GM19463 (cell line): ENCODE data around the gene NDUFS6.
"Not testable (repeated sequence)": the region's sequence is repeated elsewhere in the genome, so short reads cannot be mapped to it uniquely, and the experiment has no call there.

Experiments
- ATAC-seq: cut with Tn5 transposase; IDR thresholded peaks from one replicate; pipeline ENCODE4 v1.9.1; 2021; ENCODE audit warnings: mild to moderate bottlenecking, moderate library complexity; ENCODE audit not compliant: unreplicated experiment

Gene NDUFS6

GRCh38 chr5:1796371-1797102, 4.7 kb upstream of the NDUFS6 start:
- no peak for ATAC-seq

GRCh38 chr5:1797103-1797800, 4.0 kb upstream of the NDUFS6 start:
- no peak for ATAC-seq

- ATAC-seq = no peak
Measured at GRCh38 chr5:1797855-1798254, 3.4 kb upstream of the NDUFS6 start.

GRCh38 chr5:1798589-1798988, 2.6 kb upstream of the NDUFS6 start:
- ATAC-seq = not testable (repeated sequence)

GRCh38 chr5:1799110-1799601, 2.1 kb upstream of the NDUFS6 start:
- peak; percentile 23 for ATAC-seq

- ATAC-seq = peak; percentile 49
Measured at GRCh38 chr5:1799602-1800471, 1.4 kb upstream of the NDUFS6 start, which contains the start of gene MRPL36. TSS of gene MRPL36 (minus strand) at chr5:1799837. CDS start at chr5:1798935, 902 bp downstream.

- peak; percentile 33 for ATAC-seq
Measured at GRCh38 chr5:1800472-1801221, 560 bp upstream of the NDUFS6 start.

- no peak for ATAC-seq
Measured at GRCh38 chr5:1801967-1802295, 724 bp downstream of the NDUFS6 start.

GRCh38 chr5:1803192-1803591, 2.0 kb downstream of the NDUFS6 start:
- no peak for ATAC-seq

- no peak for ATAC-seq
Measured at GRCh38 chr5:1804001-1804690, 2.9 kb downstream of the NDUFS6 start.

- no peak for ATAC-seq
Measured at GRCh38 chr5:1805326-1805725, 4.1 kb downstream of the NDUFS6 start.

- no peak for ATAC-seq
Measured at GRCh38 chr5:1805736-1806135, 4.5 kb downstream of the NDUFS6 start.

GRCh38 chr5:1806199-1806598, 5.0 kb downstream of the NDUFS6 start:
- ATAC-seq = no peak

- no peak for ATAC-seq
Measured at GRCh38 chr5:1806974-1807373, 5.8 kb downstream of the NDUFS6 start.

GRCh38 chr5:1807451-1808185, 6.4 kb downstream of the NDUFS6 start:
- no peak for ATAC-seq

GRCh38 chr5:1808439-1808838, 7.2 kb downstream of the NDUFS6 start:
- ATAC-seq = no peak

- ATAC-seq = no peak
Measured at GRCh38 chr5:1809416-1810035, 8.3 kb downstream of the NDUFS6 start.

- no peak for ATAC-seq
Measured at GRCh38 chr5:1810581-1811101, 9.4 kb downstream of the NDUFS6 start.
